Measurements from ENCODE around the gene CIZ1. TPM values are rescaled to one million over a fixed set of nuclear protein-coding genes. Genes with fewer than 3 reads are reported as not detected.
"Not testable (repeated sequence)": the region's sequence is repeated elsewhere in the genome, so short reads cannot be mapped to it uniquely, and the experiment has no call there.

Gene CIZ1
- total and polyA plus RNA-seq, 8 donors: 56.5 to 87.9 (median 77.4) TPM

DNA sequence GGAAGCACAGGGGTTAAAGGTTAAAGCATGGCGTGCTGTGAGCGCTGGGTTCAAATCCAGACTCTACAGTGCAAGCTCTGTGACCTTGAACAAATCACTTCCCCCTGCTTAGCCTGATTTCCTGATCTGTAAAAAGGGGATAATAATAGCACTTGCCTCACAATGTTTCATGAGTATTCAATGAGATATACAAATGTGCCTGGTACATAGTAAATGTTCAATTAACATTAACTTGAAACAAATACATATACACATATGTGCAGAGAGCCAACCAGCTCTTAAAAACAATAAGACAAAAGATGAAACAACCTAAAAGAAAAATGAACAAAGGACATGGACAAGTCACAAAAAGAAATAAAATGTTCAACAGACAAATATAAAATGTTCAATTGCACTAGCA, 4.0 kb downstream of the CIZ1 start:
- DNase-seq (no peak), FAIRE-seq (no peak), ATAC-seq (no peak)
- H3K4me3 ChIP-seq: no peak overlapping the region
- no peaks in the 10 kb centered on the region for H3K9me3 ChIP-seq
- H3K4me1 ChIP-seq: peaks cover 0 to 8% (median 6%) of the 10 kb centered on the region in 3 donors
- intact Hi-C loops (cut with DNase I): no loop called here
- peaks cover 0 to 25% (median 6%) of the 10 kb centered on the region in 3 donors for H3K36me3 ChIP-seq
- no peak overlapping the region for H3K27ac ChIP-seq
- no peaks in the 10 kb centered on the region for H3K27me3 ChIP-seq
- WGBS, 2 donors: 91 to 92% methylated on average over 2 of the region's 2 CpGs
- TF ChIP-seq, protein P1, sequence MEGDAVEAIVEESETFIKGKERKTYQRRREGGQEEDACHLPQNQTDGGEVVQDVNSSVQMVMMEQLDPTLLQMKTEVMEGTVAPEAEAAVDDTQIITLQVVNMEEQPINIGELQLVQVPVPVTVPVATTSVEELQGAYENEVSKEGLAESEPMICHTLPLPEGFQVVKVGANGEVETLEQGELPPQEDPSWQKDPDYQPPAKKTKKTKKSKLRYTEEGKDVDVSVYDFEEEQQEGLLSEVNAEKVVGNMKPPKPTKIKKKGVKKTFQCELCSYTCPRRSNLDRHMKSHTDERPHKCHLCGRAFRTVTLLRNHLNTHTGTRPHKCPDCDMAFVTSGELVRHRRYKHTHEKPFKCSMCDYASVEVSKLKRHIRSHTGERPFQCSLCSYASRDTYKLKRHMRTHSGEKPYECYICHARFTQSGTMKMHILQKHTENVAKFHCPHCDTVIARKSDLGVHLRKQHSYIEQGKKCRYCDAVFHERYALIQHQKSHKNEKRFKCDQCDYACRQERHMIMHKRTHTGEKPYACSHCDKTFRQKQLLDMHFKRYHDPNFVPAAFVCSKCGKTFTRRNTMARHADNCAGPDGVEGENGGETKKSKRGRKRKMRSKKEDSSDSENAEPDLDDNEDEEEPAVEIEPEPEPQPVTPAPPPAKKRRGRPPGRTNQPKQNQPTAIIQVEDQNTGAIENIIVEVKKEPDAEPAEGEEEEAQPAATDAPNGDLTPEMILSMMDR (IDR thresholded peaks at IDR 0.05): no peak

- Histone ChIP-seq H3K4me3 (no peak overlapping the region), H3K36me3 (peaks cover 0 to 25% (median 6%) of the 10 kb centered on the region in 3 donors), H3K4me1 (peaks cover 0 to 8% (median 6%) of the 10 kb centered on the region in 3 donors), H3K27ac (no peak overlapping the region), H3K27me3 (no peaks in the 10 kb centered on the region), H3K9me3 (no peaks in the 10 kb centered on the region)
- FAIRE-seq (no peak), ATAC-seq (no peak), DNase-seq (no peak)
- WGBS, 2 donors: 91 to 94% methylated on average over 11 of the region's 11 CpGs
- TF ChIP-seq, protein P1 (IDR thresholded peaks at IDR 0.05): no peak
- intact Hi-C loops (cut with DNase I): no loop called here
Measured at GRCh38 chr9:128185979-128186965, 5.1 kb downstream of the CIZ1 start.

DNA sequence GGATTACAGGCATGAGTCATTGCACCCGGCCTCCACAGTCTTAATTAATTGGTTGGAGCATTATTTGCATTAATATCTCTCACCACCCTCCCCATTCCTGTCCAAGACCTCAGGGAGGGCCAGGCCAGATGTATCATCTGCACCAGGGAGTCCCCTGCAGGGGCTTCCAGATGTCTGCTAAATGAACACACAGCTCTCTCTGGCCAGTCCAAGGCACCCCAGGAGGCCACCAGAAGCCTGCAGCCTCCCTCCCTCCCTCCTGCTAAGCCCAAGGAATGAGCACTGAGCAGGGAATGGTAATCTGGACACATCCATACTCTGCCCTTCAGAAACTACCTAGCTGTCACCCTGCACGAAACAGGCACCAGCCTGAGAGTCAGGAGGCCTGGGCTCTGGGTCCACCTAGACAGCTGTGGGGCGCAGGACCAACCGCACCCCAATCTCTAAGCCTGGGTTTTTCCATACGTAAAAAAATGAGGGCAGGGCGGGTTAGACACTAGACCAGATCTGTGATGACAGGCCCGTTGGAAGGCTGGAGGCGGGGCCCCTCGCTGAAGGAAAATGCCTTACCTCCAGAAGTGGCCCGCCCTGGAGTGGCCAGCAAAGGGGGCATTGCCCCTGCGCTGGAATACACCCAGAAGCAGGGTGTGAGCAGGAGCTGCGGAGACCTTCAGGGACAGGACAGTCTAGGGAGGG, 8.3 kb downstream of the CIZ1 start:
- TF ChIP-seq, protein P1 (IDR thresholded peaks at IDR 0.05): no peak
- ATAC-seq (no peak), FAIRE-seq (no peak), DNase-seq (no peak)
- no peak overlapping the region for H3K27ac ChIP-seq
- intact Hi-C loops (cut with DNase I): no loop called here
- H3K4me3 ChIP-seq: no peak overlapping the region
- no peaks in the 10 kb centered on the region for H3K27me3 ChIP-seq
- H3K4me1 ChIP-seq: no peaks in the 10 kb centered on the region
- peaks cover 7 to 48% (median 32%) of the 10 kb centered on the region in 3 donors for H3K36me3 ChIP-seq
- no peaks in the 10 kb centered on the region for H3K9me3 ChIP-seq
- 93 to 97% methylated on average over 12 of the region's 12 CpGs for WGBS, 2 donors

GRCh38 chr9:128181480-128181879, 9.9 kb downstream of the CIZ1 start:
- H3K36me3 ChIP-seq: peaks cover 7 to 57% (median 33%) of the 10 kb centered on the region in 3 donors
- intact Hi-C loops (cut with DNase I); H3K4me3 ChIP-seq; H3K27ac ChIP-seq; FAIRE-seq; H3K27me3 ChIP-seq; H3K4me1 ChIP-seq; H3K9me3 ChIP-seq: not testable (repeated sequence)
- TF ChIP-seq, protein P1 (IDR thresholded peaks at IDR 0.05): peak in 1 of 4 donors; percentile 17
- ATAC-seq (peak in 1 of 4 donors; percentile 25), DNase-seq (peak in 1 of 6 donors; percentile 39)
- WGBS, 2 donors: 42% methylated on average over 10 to 12 of the region's 12 CpGs

All from pancreas (tissue), 10 donors.